SK-N-SH (cell line): ENCODE results near the gene ZC3H7B. TPM values are rescaled to one million over a fixed set of nuclear protein-coding genes. Genes with fewer than 3 reads are reported as not detected.

ENCODE experiments used
- CTCF ChIA-PET: fragments of 300-600, 350-600 bp; formaldehyde crosslinking; extraction: SDS; loops from one replicate; lab custom pipeline; 2021; lab: Yijun Ruan, JAX
- POLR2A ChIA-PET: fragments of 350-600 bp; sonication (Branson Sonifier 250); formaldehyde crosslinking; extraction: SDS; loops from one replicate; lab custom pipeline; 2020; ENCODE audit warnings: antibody characterized with exemption, inconsistent platforms; lab: Yijun Ruan, JAX
- DNase-seq: peaks from one replicate; pipeline ENCODE4 v3.0.0; 2012
- H2AFZ ChIP-seq: fragments of 200-600 bp; sonication (generic); 2 replicates; pipeline ENCODE4 v1.8.1; 2016; ENCODE audit warnings: antibody characterized with exemption, mild to moderate bottlenecking, low read depth
- H3F3A ChIP-seq: fragments of 200-600 bp; sonication (generic); replicated peaks from 2 replicates; pipeline ENCODE3; 2016; ENCODE audit warnings: antibody characterized with exemption, mild to moderate bottlenecking; ENCODE audit not compliant: insufficient read depth
- H3K27ac ChIP-seq, 2 experiments: fragments of 200-500 bp in 1 of 2; fragments of 200-600 bp in 1 of 2; sonication (Bioruptor generic) in 1 of 2; sonication (generic), shearing (Covaris generic) in 1 of 2; 2 replicates each; pipeline versions ENCODE4 v1.5.1 to v1.6.1; 2014 to 2016; ENCODE audit warnings: low read depth in 2 of 2, inconsistent platforms in 1 of 2, low read length in 1 of 2, mild to moderate bottlenecking in 1 of 2, mixed read lengths in 1 of 2
- H3K27me3 ChIP-seq: fragments of 200-600 bp; sonication (generic), shearing (Covaris generic); 2 replicates; pipeline ENCODE4 v1.6.1; 2016; ENCODE audit warnings: mixed run types; ENCODE audit not compliant: insufficient read depth
- H3K36me3 ChIP-seq, 2 experiments: fragments of 200-500 bp in 1 of 2; fragments of 200-600 bp in 1 of 2; sonication (Bioruptor generic) in 1 of 2; sonication (generic) in 1 of 2; replicated peaks in 1 of 2; 2 replicates each; pipeline versions ENCODE3 to v1.5.1; 2014 to 2016; ENCODE audit warnings: low read length in 1 of 2, mild to moderate bottlenecking in 1 of 2; ENCODE audit not compliant: insufficient read depth in 2 of 2, control insufficient read depth in 1 of 2
- H3K4me1 ChIP-seq, 2 experiments: fragments of 200-500 bp in 1 of 2; fragments of 200-600 bp in 1 of 2; sonication (Bioruptor generic) in 1 of 2; sonication (generic), shearing (Covaris generic) in 1 of 2; 2 replicates each; pipeline versions ENCODE4 v1.5.1 to v1.6.1; 2014 to 2016; ENCODE audit warnings: low read depth in 1 of 2, low read length in 1 of 2, mixed run types in 1 of 2; ENCODE audit not compliant: insufficient read depth in 2 of 2, control insufficient read depth in 1 of 2
- H3K4me2 ChIP-seq: fragments of 200-600 bp; sonication (generic), shearing (Covaris generic); 2 replicates; pipeline ENCODE4 v1.6.1; 2017; ENCODE audit warnings: mixed run types
- H3K4me3 ChIP-seq, 2 experiments: fragments of 200-500 bp in 1 of 2; fragments of 200-600 bp in 1 of 2; sonication (Bioruptor generic) in 1 of 2; sonication (generic), shearing (Covaris generic) in 1 of 2; 2 replicates each; pipeline versions ENCODE4 v1.5.1 to v1.8.1; 2014 to 2016; ENCODE audit warnings: low read depth in 2 of 2, inconsistent platforms in 1 of 2, low read length in 1 of 2, mild to moderate bottlenecking in 1 of 2, mixed read lengths in 1 of 2, moderate library complexity in 1 of 2
- H3K79me2 ChIP-seq: fragments of 200-600 bp; sonication (generic); 2 replicates; pipeline ENCODE4 v1.8.1; 2017; ENCODE audit warnings: mild to moderate bottlenecking; ENCODE audit not compliant: insufficient read depth
- H3K9ac ChIP-seq: fragments of 200-600 bp; sonication (generic); 2 replicates; pipeline ENCODE4 v1.6.1; 2017; ENCODE audit warnings: mixed run types
- H3K9me2 ChIP-seq: fragments of 200-600 bp; sonication (generic); 2 replicates; pipeline ENCODE4 v1.6.1; 2017; ENCODE audit warnings: mixed run types
- H3K9me3 ChIP-seq: fragments of 200-600 bp; sonication (generic); 2 replicates; pipeline ENCODE4 v1.6.1; 2017; ENCODE audit warnings: mixed run types, mild to moderate bottlenecking, moderate library complexity
- H4K20me1 ChIP-seq: fragments of 200-600 bp; sonication (generic); 2 replicates; pipeline ENCODE4 v1.6.1; 2017; ENCODE audit warnings: mild to moderate bottlenecking, mixed run types; ENCODE audit not compliant: insufficient read depth
- ELF1 ChIP-seq: IDR thresholded peaks from 2 replicates; pipeline ENCODE4 v1.4.0; 2012
- EZH2phosphoT487 ChIP-seq: fragments of 200-600 bp; sonication (generic); IDR thresholded peaks from 2 replicates; pipeline ENCODE4 v1.6.1; 2017; ENCODE audit warnings: low read depth, mixed run types, mild to moderate bottlenecking, antibody characterized with exemption, moderate library complexity, borderline replicate concordance
- FOXJ3 ChIP-seq: sonication (generic); formaldehyde crosslinking; IDR thresholded peaks from 2 replicates; pipeline ENCODE4 v1.5.1; 2020; ENCODE audit warnings: mild to moderate bottlenecking, missing genetic modification reagents
- FOXM1 ChIP-seq: IDR thresholded peaks from 2 replicates; pipeline ENCODE4 v1.4.0; 2012; ENCODE audit warnings: low read depth, mild to moderate bottlenecking
- GATA2 ChIP-seq: sonication (generic); formaldehyde crosslinking; IDR thresholded peaks from 2 replicates; pipeline ENCODE4 v1.5.0; 2020; ENCODE audit warnings: mild to moderate bottlenecking, missing genetic modification reagents
- IRF3 ChIP-seq: fragments of 150-350 bp; IDR thresholded peaks from 2 replicates; pipeline ENCODE4 v1.6.1; 2016; ENCODE audit warnings: mild to moderate bottlenecking, low read depth, low read length
- MEF2A ChIP-seq: IDR thresholded peaks from 2 replicates; pipeline ENCODE4 v1.4.0; 2012; ENCODE audit warnings: low read depth, borderline replicate concordance
- MXI1 ChIP-seq: IDR thresholded peaks from 2 replicates; pipeline ENCODE4 v1.6.1; 2012; ENCODE audit warnings: mild to moderate bottlenecking, low read depth, low read length, improper control_type of control experiment
- NFIC ChIP-seq: IDR thresholded peaks from 2 replicates; pipeline ENCODE4 v1.4.0; 2012; ENCODE audit warnings: borderline replicate concordance
- POLR2AphosphoS5 ChIP-seq: IDR thresholded peaks from 2 replicates; pipeline ENCODE4 v1.6.1; 2012; ENCODE audit warnings: low read depth, low read length
- RAD21 ChIP-seq: IDR thresholded peaks from 2 replicates; pipeline ENCODE4 v1.6.1; 2012; ENCODE audit warnings: mild to moderate bottlenecking, low read length
- REST ChIP-seq: IDR thresholded peaks from 2 replicates; pipeline ENCODE4 v1.6.1; 2012; ENCODE audit warnings: mild to moderate bottlenecking, low read depth, low read length, moderate library complexity
- SMC3 ChIP-seq: IDR thresholded peaks from 2 replicates; pipeline ENCODE4 v1.6.1; 2012; ENCODE audit warnings: low read depth, low read length, improper control_type of control experiment
- TAF1 ChIP-seq: IDR thresholded peaks from 2 replicates; pipeline ENCODE4 v1.6.1; 2012; ENCODE audit warnings: low read depth, mild to moderate bottlenecking, low read length, moderate library complexity, borderline replicate concordance
- TCF12 ChIP-seq: IDR thresholded peaks from 2 replicates; pipeline ENCODE4 v1.4.0; 2012
- TEAD4 ChIP-seq: IDR thresholded peaks from 2 replicates; pipeline ENCODE4 v1.4.0; 2012; ENCODE audit warnings: mild to moderate bottlenecking, borderline replicate concordance; ENCODE audit not compliant: insufficient read depth
- USF1 ChIP-seq: IDR thresholded peaks from 2 replicates; pipeline ENCODE4 v1.4.0; 2012; ENCODE audit warnings: low read depth, borderline replicate concordance
- USF2 ChIP-seq: fragments of 150-350 bp; IDR thresholded peaks from 2 replicates; pipeline ENCODE4 v1.6.1; 2017; ENCODE audit warnings: antibody characterized with exemption, low read length, low read depth, borderline replicate concordance
- YY1 ChIP-seq: IDR thresholded peaks from 2 replicates; pipeline ENCODE4 v1.4.0; 2012; ENCODE audit warnings: low read depth, mild to moderate bottlenecking
- ZBTB33 ChIP-seq: IDR thresholded peaks from 2 replicates; pipeline ENCODE4 v1.4.0; 2012; ENCODE audit warnings: low read depth, borderline replicate concordance
- WGBS: methylation state at CpG from one replicate; pipeline ENCODE4 v1.1.6; 2017; ENCODE audit warnings: low lambda C conversion rate; 5-methylcytosine and 5-hydroxymethylcytosine counted together
- polyA plus RNA-seq, 3 experiments: library from polyadenylated mRNA; depleted of rRNA; stranded (reverse); fragments of >200 nt; gene quantifications; 2 replicates each; pipeline ENCODE4 v1.2.3, GENCODE V29; 2012

Gene ZC3H7B
- polyA plus RNA-seq, 1 of the 3 experiments (the other 2 are of a cell fraction): 27.1 TPM

- Histone ChIP-seq H2AFZ (no peak overlapping the region), H3K4me2 (no peak overlapping the region), H3K36me3 (peaks cover 0 to 10% of the 10 kb centered on the region in 2 experiments), H3K27me3 (no peaks in the 10 kb centered on the region)
- WGBS: 89% methylated on average over 9 of the region's 17 CpGs
- CTCF ChIA-PET: no interaction called here
- no peak for TF ChIP-seq FOXM1
- TF ChIP-seq USF1: no peak
- TF ChIP-seq ZBTB33: no peak
- TF ChIP-seq FOXJ3 (CRISPR knock-in tag): no peak
- TF ChIP-seq YY1: no peak
- TF ChIP-seq ELF1: no peak
- no peak for TF ChIP-seq TAF1
- TF ChIP-seq EZH2phosphoT487: no peak
- TF ChIP-seq RAD21: no peak
- TF ChIP-seq TCF12: no peak
- TF ChIP-seq MEF2A: no peak
- TF ChIP-seq TEAD4: no peak
- no peak for TF ChIP-seq REST
- no peak for TF ChIP-seq POLR2AphosphoS5
- no peak for TF ChIP-seq USF2
- TF ChIP-seq IRF3: no peak
- TF ChIP-seq GATA2: no peak
- TF ChIP-seq SMC3: no peak
- TF ChIP-seq MXI1: no peak
- no peak for TF ChIP-seq NFIC
- TF ChIP-seq, all 33 proteins: peak for 0
- Histone ChIP-seq H3K9ac (no peak overlapping the region), H3K4me1 (no peaks in the 10 kb centered on the region), H3K4me3 (no peak overlapping the region), H3K79me2 (no peaks in the 10 kb centered on the region), H4K20me1 (no peaks in the 10 kb centered on the region), H3F3A (no peaks in the 10 kb centered on the region), H3K27ac (no peak overlapping the region), H3K9me3 (no peaks in the 10 kb centered on the region), H3K9me2 (no peaks in the 10 kb centered on the region)
- POLR2A ChIA-PET: no interaction called here
- no peak for DNase-seq
Observed at GRCh38 chr22:41358927-41359326, 57.6 kb downstream of the ZC3H7B start.
